Measurements from ENCODE around the gene ADGRV1. TPM values are rescaled to one million over a fixed set of nuclear protein-coding genes. Genes with fewer than 3 reads are reported as not detected.
"Not testable (repeated sequence)": the region's sequence is repeated elsewhere in the genome, so short reads cannot be mapped to it uniquely, and the experiment has no call there.

Gene ADGRV1
- total RNA-seq, 1 experiment from 2014 or later, result 21.4 TPM

DNA sequence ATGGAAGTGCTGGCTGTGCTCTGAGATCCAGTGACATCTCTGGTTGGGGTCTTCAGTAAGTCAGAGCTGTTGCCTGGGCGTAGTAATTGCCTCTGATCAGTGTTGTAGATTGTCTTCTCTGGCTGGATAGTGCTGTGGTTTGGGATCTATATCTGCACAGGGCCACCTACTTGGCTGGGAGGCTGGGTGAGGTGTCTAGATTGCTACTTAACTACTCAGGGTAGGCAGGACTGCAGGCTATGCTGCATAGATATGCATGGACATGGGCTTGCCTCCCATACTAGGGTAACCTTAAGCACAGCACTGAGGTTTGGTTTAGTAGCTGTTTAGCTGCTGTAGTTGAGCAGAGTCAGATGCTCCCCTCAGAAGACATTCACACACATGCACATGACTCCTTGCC lies 181.0 kb downstream of the ADGRV1 start:
- DNase-seq, result no peak
- no peaks in the 10 kb centered on the region for H3K4me1 ChIP-seq
- no peaks in the 10 kb centered on the region; the same call in 1 of the 2 replicates for H3K36me3 ChIP-seq
- no peak overlapping the region for H3K27ac ChIP-seq
- peaks cover 3% of the 10 kb centered on the region; the same call in 1 of the 2 replicates for H3K9me3 ChIP-seq (replicated peaks)
- H3K27me3 ChIP-seq, result no peaks in the 10 kb centered on the region
- no peak overlapping the region for H3K4me3 ChIP-seq

GRCh38 chr5:90740244-90740799 lies 181.7 kb downstream of the ADGRV1 start:
- Histone ChIP-seq H3K4me3 (no peak overlapping the region), H3K4me1 (no peaks in the 10 kb centered on the region), H3K9me3 (replicated peaks) (peaks cover 3% of the 10 kb centered on the region; the same call in 1 of the 2 replicates), H3K27ac (no peak overlapping the region), H3K36me3 (no peaks in the 10 kb centered on the region; the same call in 1 of the 2 replicates), H3K27me3 (no peaks in the 10 kb centered on the region)
- no peak for DNase-seq

- Histone ChIP-seq H3K36me3 (no peaks in the 10 kb centered on the region; the same call in 1 of the 2 replicates), H3K27me3 (no peaks in the 10 kb centered on the region), H3K9me3 (replicated peaks) (peaks cover 7% of the 10 kb centered on the region; the same call in 1 of the 2 replicates), H3K4me3 (no peak overlapping the region), H3K27ac (no peak overlapping the region), H3K4me1 (no peaks in the 10 kb centered on the region)
- DNase-seq, result no peak
Observed at GRCh38 chr5:90741022-90741564, 182.5 kb downstream of the ADGRV1 start.

GRCh38 chr5:90746119-90746518 lies 187.5 kb downstream of the ADGRV1 start:
- DNase-seq, result no peak
- Histone ChIP-seq H3K9me3 (replicated peaks) (peaks cover 7% of the 10 kb centered on the region; the same call in 1 of the 2 replicates), H3K27me3 (no peaks in the 10 kb centered on the region), H3K4me3 (no peak overlapping the region), H3K27ac (no peak overlapping the region; the same call in 1 of the 2 replicates), H3K36me3 (no peaks in the 10 kb centered on the region; the same call in 1 of the 2 replicates), H3K4me1 (peaks cover 20% of the 10 kb centered on the region)

DNA sequence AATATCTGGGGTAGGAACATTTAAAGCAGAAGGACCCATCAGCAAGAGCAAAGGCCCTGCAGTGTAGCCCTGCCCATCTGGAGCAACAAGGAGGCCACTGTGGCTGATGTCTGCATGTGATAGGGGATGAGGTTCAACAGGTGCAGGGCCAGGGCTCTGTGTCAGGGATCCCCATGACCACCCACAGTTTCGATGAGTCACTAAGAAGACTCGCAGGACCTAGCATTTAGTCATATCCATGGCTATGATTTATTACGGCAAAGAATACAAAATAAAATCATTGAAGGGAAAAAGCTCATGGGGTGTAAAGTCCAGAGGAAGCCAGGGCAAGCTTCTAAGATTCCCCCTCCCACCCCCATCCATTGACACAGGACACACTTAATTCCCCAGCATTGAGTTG lies 188.6 kb downstream of the ADGRV1 start:
- peak; percentile 96 to 98 for DNase-seq
- Histone ChIP-seq H3K27ac (peak overlapping the region; percentile 85), H3K9me3 (replicated peaks) (peaks cover 7% of the 10 kb centered on the region; the same call in 1 of the 2 replicates)

DNA sequence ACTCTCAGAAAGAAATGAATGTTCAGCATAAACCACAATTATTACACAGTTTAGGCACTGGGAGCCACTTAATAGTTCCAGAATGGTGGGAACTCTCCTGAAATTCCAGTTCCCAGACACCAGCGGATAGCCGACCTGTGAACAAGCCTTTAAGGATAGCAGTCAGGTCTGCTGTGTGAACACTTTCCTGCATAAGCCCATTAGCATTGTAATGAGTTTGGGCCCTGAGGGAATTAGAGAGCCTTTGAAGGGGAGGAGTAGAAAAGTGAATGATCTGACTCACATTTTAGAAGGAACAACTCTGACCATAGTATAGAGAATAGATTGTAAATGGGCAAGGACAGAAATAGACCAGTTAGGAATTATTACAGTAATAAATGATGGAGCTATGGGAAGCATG lies 189.1 kb downstream of the ADGRV1 start:
- peak overlapping the region; percentile 85 for H3K27ac ChIP-seq
- peaks cover 20% of the 10 kb centered on the region for H3K4me1 ChIP-seq
- no peaks in the 10 kb centered on the region for H3K27me3 ChIP-seq
- peaks cover 7% of the 10 kb centered on the region; the same call in 1 of the 2 replicates for H3K9me3 ChIP-seq (replicated peaks)
- peak; percentile 68 to 85 for DNase-seq
- no peak overlapping the region for H3K4me3 ChIP-seq
- H3K36me3 ChIP-seq, result no peaks in the 10 kb centered on the region; the same call in 1 of the 2 replicates

More for the DNA sequence above, 188.6 kb downstream of the ADGRV1 start:
- Histone ChIP-seq H3K27me3 (no peaks in the 10 kb centered on the region), H3K4me3 (no peak overlapping the region), H3K4me1 (peaks cover 20% of the 10 kb centered on the region), H3K36me3 (no peaks in the 10 kb centered on the region; the same call in 1 of the 2 replicates)

DNA sequence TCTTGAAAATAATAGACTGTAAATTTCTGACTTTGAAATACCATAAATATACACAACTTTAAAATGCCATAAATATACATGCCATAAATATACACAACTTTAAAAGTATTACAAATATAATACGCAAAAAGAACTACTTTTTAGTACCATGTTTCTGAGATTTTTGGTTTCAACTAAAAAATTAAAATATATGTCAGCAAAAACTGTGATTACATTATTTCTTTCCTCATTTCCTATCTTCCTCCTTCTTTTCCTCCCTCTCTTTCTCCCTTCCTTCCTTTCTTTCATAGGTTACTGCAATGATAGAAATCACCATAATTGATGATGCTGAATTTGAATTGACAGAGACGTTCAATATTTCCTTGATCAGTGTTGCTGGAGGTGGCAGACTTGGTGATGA lies 200.5 kb downstream of the ADGRV1 start:
- Histone ChIP-seq H3K9me3 (replicated peaks) (no peaks in the 10 kb centered on the region), H3K4me1 (no peaks in the 10 kb centered on the region), H3K4me3 (no peak overlapping the region), H3K27ac (no peak overlapping the region), H3K36me3 (0 out of 2 replicates have a peak, but pooled peaks cover 5% of the 10 kb centered on the region), H3K27me3 (no peaks in the 10 kb centered on the region)
- DNase-seq, result no peak

- H3K27me3 ChIP-seq, result no peaks in the 10 kb centered on the region
- no peak overlapping the region for H3K4me3 ChIP-seq
- no peak overlapping the region for H3K27ac ChIP-seq
- DNase-seq, result no peak
- no peaks in the 10 kb centered on the region for H3K36me3 ChIP-seq
- H3K9me3 ChIP-seq (replicated peaks), result no peaks in the 10 kb centered on the region
- no peaks in the 10 kb centered on the region for H3K4me1 ChIP-seq
Observed at GRCh38 chr5:90767710-90768109, 209.1 kb downstream of the ADGRV1 start.

GRCh38 chr5:90770006-90770541 lies 211.5 kb downstream of the ADGRV1 start:
- not testable (repeated sequence) for H3K36me3 ChIP-seq; H3K4me3 ChIP-seq; H3K4me1 ChIP-seq; H3K9me3 ChIP-seq (replicated peaks); H3K27ac ChIP-seq; H3K27me3 ChIP-seq; DNase-seq

GRCh38 chr5:90777959-90778358 lies 219.4 kb downstream of the ADGRV1 start:
- no peaks in the 10 kb centered on the region for H3K9me3 ChIP-seq (replicated peaks)
- no peaks in the 10 kb centered on the region for H3K36me3 ChIP-seq
- no peak overlapping the region for H3K4me3 ChIP-seq
- DNase-seq, result no peak
- no peaks in the 10 kb centered on the region for H3K4me1 ChIP-seq
- H3K27me3 ChIP-seq, result no peaks in the 10 kb centered on the region
- H3K27ac ChIP-seq, result no peak overlapping the region

DNA sequence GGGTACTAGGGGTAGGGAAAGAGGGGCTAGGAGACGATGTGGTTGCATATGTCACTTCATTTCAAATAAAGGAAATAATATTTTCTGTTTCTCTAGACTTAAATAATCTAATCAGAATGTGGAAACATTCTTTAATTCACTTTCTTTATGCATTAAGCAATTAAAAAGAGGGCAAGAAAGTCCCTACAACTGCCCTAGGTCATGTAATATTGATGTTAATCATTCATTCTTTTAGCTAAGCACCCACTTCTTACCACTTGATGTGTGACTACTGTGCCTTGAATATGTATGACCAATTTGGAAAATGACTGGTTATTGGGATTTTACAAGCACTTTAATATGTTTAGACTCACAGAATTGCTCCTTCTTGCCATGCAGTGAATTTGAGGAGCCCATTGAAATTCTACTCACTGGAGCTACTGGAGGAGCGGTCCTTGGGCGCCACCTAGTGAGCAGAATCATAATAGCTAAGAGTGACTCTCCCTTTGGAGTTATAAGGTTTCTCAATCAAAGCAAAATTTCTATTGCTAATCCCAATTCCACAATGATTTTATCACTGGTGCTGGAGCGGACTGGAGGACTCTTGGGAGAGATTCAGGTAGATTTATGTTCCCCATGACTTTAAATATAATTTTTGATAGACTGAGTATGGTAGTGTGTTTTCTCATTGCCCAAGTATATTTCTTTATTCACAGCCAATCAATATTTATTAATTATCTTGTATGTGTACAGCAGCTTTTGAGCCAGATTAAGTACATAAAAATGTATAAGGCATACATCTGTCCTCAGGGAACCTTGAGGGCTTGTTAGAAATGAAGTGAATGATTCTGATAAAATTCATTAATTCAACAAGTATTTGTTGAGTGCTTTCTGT lies 225.1 kb downstream of the ADGRV1 start:
- Histone ChIP-seq H3K27me3 (no peaks in the 10 kb centered on the region), H3K4me1 (no peaks in the 10 kb centered on the region), H3K4me3 (no peak overlapping the region), H3K36me3 (no peaks in the 10 kb centered on the region), H3K27ac (no peak overlapping the region), H3K9me3 (replicated peaks) (no peaks in the 10 kb centered on the region)
- peak; percentile 65 to 87 for DNase-seq

DNA sequence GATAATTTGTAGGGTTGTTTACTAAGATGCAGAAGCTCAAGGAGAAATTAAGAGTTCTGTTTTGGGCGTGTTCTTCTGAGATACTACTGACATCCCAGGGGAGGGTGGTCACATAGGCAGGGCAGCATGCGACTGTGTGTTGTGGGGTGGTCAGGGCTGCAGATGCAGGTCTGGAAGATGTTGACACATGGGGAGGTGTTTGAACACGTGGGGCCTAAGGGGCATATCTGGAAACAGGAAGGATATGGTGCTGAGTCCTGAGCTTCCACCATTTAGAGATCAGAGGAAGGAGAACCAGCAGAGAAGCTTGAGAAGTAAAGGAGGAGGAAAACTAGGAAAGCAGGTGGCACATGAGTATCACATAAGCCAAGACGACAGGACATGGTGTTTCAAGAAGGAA lies 228.2 kb downstream of the ADGRV1 start:
- Histone ChIP-seq H3K9me3 (replicated peaks) (no peaks in the 10 kb centered on the region), H3K27ac (no peak overlapping the region), H3K4me3 (no peak overlapping the region), H3K27me3 (no peaks in the 10 kb centered on the region), H3K4me1 (no peaks in the 10 kb centered on the region), H3K36me3 (no peaks in the 10 kb centered on the region)
- no peak for DNase-seq

DNA sequence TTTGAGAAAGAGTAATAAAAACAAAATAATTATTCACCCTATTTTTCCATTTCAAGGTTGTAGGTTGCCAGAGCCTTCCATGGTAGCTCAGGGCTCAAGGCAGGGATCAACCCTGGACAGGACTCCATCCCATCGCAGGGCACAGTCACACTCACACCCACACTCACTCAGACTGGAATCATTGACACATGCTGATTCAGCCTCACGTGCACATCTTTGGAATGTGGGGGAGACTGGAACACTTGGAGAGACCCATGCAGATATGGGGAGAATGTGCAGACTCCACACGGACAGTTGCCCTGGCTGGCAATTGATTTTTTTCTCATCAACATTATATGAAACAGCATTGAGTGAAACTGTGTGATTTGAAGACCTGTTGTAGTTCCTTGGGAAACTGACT lies 234.1 kb downstream of the ADGRV1 start:
- H3K9me3 ChIP-seq (replicated peaks), result peaks cover 10% of the 10 kb centered on the region; the same call in 1 of the 2 replicates
- no peak for DNase-seq
- H3K4me1 ChIP-seq, result no peaks in the 10 kb centered on the region

DNA sequence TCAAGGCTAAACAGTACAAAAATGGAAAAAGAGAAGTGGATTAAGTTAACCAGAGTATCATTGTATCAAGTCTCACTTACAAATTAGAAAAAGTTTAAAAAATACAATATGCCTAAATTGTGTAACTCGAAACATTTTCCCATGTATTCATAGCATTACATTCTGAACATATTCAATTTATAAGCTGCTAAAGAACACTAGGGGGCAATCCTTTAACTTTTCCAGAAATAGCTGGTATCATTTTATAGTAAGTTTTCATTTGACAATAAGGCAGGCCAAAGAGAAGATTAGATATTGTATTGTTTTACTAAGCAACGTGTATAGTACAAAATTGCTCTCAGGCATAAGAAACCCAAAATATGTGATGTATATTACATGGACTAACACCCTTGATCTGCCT lies 234.6 kb downstream of the ADGRV1 start:
- Histone ChIP-seq H3K4me1 (no peaks in the 10 kb centered on the region), H3K36me3 (no peaks in the 10 kb centered on the region), H3K27me3 (no peaks in the 10 kb centered on the region), H3K4me3 (no peak overlapping the region), H3K9me3 (replicated peaks) (peaks cover 11% of the 10 kb centered on the region; the same call in 1 of the 2 replicates), H3K27ac (no peak overlapping the region)
- DNase-seq, result no peak

More for the DNA sequence above, 234.1 kb downstream of the ADGRV1 start:
- Histone ChIP-seq H3K27me3 (no peaks in the 10 kb centered on the region), H3K27ac (no peak overlapping the region), H3K4me3 (no peak overlapping the region), H3K36me3 (no peaks in the 10 kb centered on the region)

DNA sequence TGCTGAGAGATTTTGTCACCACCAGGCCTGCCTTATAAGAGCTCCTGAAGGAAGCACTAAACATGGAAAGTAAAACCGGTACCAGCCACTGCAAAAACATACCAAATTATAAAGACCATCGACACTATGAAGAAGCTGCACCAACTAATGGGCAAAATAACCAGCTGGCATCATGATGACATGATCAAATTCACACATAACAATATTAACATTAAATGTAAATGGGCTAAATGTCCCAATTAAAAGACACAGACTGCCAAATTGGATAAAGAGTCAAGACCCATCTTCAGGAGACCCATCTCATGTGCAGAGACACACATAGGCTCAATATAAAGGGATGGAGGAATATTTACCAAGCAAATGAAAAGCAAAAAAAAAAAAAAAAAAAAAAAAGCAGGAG lies 238.3 kb downstream of the ADGRV1 start:
- not testable (repeated sequence) for DNase-seq, H3K4me3 ChIP-seq, H3K4me1 ChIP-seq, H3K27me3 ChIP-seq, H3K36me3 ChIP-seq, H3K27ac ChIP-seq
- H3K9me3 ChIP-seq (replicated peaks), result peaks cover 19% of the 10 kb centered on the region

All from SJCRH30 (cell line).